IgD-negative memory B cell (primary cell): ENCODE measurements around the gene PRRT4. TPM values are rescaled to one million over a fixed set of nuclear protein-coding genes. Genes with fewer than 3 reads are reported as not detected.
A peak's percentile ranks its signal among the peaks of the same experiment; 100 is the strongest.

Source experiments
- H3K27ac Mint-ChIP-seq, 3 donors: one replicate each; pipeline ENCODE4 v1.8.0; 2020 to 2022; ENCODE audit warnings: mild to moderate bottlenecking in 3 of 3, mixed read lengths in 3 of 3, moderate library complexity in 1 of 3
- H3K27me3 Mint-ChIP-seq: one replicate; pipeline ENCODE4 v1.8.0; 2021; ENCODE audit warnings: mixed read lengths
- H3K36me3 Mint-ChIP-seq: one replicate; pipeline ENCODE4 v1.8.0; 2020; ENCODE audit warnings: mild to moderate bottlenecking, mixed read lengths
- H3K4me1 Mint-ChIP-seq, 3 donors: one replicate each; pipeline ENCODE4 v1.8.0; 2020 to 2022; ENCODE audit warnings: mixed read lengths in 3 of 3, mild to moderate bottlenecking in 1 of 3
- H3K4me3 Mint-ChIP-seq, 4 donors: one replicate each; pipeline ENCODE4 v1.8.0; 2020 to 2022; ENCODE audit warnings: mild to moderate bottlenecking in 4 of 4, mixed read lengths in 4 of 4, moderate library complexity in 3 of 4
- H3K9me3 Mint-ChIP-seq, 3 donors: one replicate each; pipeline ENCODE4 v1.8.0; 2020 to 2021; ENCODE audit warnings: mixed read lengths in 3 of 3, mild to moderate bottlenecking in 1 of 3
- polyA plus RNA-seq: library from polyadenylated mRNA; unstranded; fragments of 300-500 nt; fragmentation: Illumina TruSeq; gene quantifications from one replicate; pipeline ENCODE4 v1.2.3, GENCODE V29; 2021

PRRT4 gene
- polyA plus RNA-seq, 1 donor from 2014 or later = 0.21 TPM

- Mint-ChIP-seq H3K27ac (no peak overlapping the region), H3K4me1 (peaks cover 0 to 3% (median 3%) of the 10 kb centered on the region in 3 donors), H3K4me3 (no peak overlapping the region), H3K36me3 (no peaks in the 10 kb centered on the region), H3K27me3 (peaks cover 30% of the 10 kb centered on the region), H3K9me3 (no peaks in the 10 kb centered on the region)
Measured at GRCh38 chr7:128366986-128367385, 5.5 kb upstream of the PRRT4 start.

DNA sequence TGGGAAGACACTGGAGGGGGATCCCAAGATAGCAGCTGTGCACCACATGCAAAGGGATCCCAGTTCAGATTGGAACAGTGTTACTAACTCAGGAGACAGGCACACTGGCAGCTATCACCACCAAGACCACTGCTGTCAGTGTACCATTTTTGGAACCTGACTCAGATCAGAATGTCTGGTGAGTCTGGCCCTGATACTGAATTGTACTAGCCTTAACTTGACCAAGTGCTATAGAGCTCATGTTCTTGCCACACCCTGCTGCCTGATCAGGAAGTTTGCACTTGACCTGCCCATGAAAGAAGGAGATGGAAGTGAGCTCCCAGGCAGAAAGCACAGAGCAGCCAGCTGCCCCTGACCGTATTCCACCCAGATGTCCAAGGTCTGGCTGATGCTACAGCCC lies 4.8 kb upstream of the PRRT4 start:
- no peak overlapping the region for H3K27ac Mint-ChIP-seq
- H3K4me1 Mint-ChIP-seq = peaks cover 0 to 4% (median 3%) of the 10 kb centered on the region in 3 donors
- H3K27me3 Mint-ChIP-seq = peaks cover 33% of the 10 kb centered on the region
- H3K9me3 Mint-ChIP-seq = no peaks in the 10 kb centered on the region
- H3K36me3 Mint-ChIP-seq = no peaks in the 10 kb centered on the region
- H3K4me3 Mint-ChIP-seq = no peak overlapping the region

- Mint-ChIP-seq H3K27ac (no peak overlapping the region), H3K36me3 (no peaks in the 10 kb centered on the region), H3K9me3 (no peaks in the 10 kb centered on the region), H3K4me3 (no peak overlapping the region), H3K27me3 (peaks cover 38% of the 10 kb centered on the region), H3K4me1 (peaks cover 0 to 8% (median 3%) of the 10 kb centered on the region in 3 donors)
Measured at GRCh38 chr7:128365432-128365831, 3.9 kb upstream of the PRRT4 start.

- Mint-ChIP-seq H3K27me3 (peaks cover 41% of the 10 kb centered on the region), H3K4me3 (no peak overlapping the region), H3K4me1 (peaks cover 0 to 8% (median 3%) of the 10 kb centered on the region in 3 donors)
Measured at GRCh38 chr7:128364166-128364870, 2.8 kb upstream of the PRRT4 start.

GRCh38 chr7:128363261-128363721 lies 1.8 kb upstream of the PRRT4 start:
- Mint-ChIP-seq H3K4me1 (peaks cover 0 to 8% (median 3%) of the 10 kb centered on the region in 3 donors), H3K27ac (no peak overlapping the region), H3K36me3 (no peaks in the 10 kb centered on the region), H3K4me3 (peak overlapping the region in 1 of 4 donors; percentile 93), H3K9me3 (no peaks in the 10 kb centered on the region), H3K27me3 (peaks cover 41% of the 10 kb centered on the region)

More at GRCh38 chr7:128364166-128364870, 2.8 kb upstream of the PRRT4 start:
- no peaks in the 10 kb centered on the region for H3K36me3 Mint-ChIP-seq
- no peak overlapping the region for H3K27ac Mint-ChIP-seq
- no peaks in the 10 kb centered on the region for H3K9me3 Mint-ChIP-seq

GRCh38 chr7:128362670-128363069 lies 1.2 kb upstream of the PRRT4 start:
- Mint-ChIP-seq H3K9me3 (no peaks in the 10 kb centered on the region), H3K36me3 (no peaks in the 10 kb centered on the region), H3K27me3 (peaks cover 41% of the 10 kb centered on the region), H3K4me1 (peaks cover 0 to 8% (median 3%) of the 10 kb centered on the region in 3 donors), H3K27ac (no peak overlapping the region), H3K4me3 (peak overlapping the region in 2 of 4 donors; percentile 79 to 93)

DNA sequence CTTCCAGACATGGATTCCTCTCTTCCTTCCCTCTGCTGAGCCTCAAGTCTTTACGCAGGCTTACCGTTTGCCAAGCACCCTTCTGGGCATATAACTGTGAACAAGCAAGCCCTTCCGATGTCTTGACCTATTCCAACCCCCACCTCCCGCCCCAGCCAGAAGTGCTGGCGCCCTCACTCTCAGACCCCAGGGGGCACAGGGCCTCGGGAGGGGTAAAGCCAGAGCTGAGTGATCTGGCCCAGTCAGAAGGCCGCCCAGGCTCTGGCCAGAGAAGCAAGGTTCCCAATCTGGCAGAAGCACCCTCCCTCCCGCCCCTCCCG lies 1.2 kb downstream of the PRRT4 start:
- Mint-ChIP-seq H3K4me3 (peak overlapping the region in 2 of 4 donors; percentile 58 to 86), H3K36me3 (no peaks in the 10 kb centered on the region), H3K9me3 (no peaks in the 10 kb centered on the region), H3K27ac (no peak overlapping the region), H3K4me1 (peaks cover 0 to 8% (median 3%) of the 10 kb centered on the region in 3 donors), H3K27me3 (peaks cover 41% of the 10 kb centered on the region)

- peak overlapping the region in 2 of 4 donors; percentile 23 to 58 for H3K4me3 Mint-ChIP-seq
- H3K27ac Mint-ChIP-seq = no peak overlapping the region
- H3K36me3 Mint-ChIP-seq = no peaks in the 10 kb centered on the region
- H3K4me1 Mint-ChIP-seq = peaks cover 0 to 8% (median 3%) of the 10 kb centered on the region in 3 donors
- H3K27me3 Mint-ChIP-seq = peaks cover 39% of the 10 kb centered on the region
- H3K9me3 Mint-ChIP-seq = no peaks in the 10 kb centered on the region
Measured at GRCh38 chr7:128359939-128360338, 1.6 kb downstream of the PRRT4 start.

DNA sequence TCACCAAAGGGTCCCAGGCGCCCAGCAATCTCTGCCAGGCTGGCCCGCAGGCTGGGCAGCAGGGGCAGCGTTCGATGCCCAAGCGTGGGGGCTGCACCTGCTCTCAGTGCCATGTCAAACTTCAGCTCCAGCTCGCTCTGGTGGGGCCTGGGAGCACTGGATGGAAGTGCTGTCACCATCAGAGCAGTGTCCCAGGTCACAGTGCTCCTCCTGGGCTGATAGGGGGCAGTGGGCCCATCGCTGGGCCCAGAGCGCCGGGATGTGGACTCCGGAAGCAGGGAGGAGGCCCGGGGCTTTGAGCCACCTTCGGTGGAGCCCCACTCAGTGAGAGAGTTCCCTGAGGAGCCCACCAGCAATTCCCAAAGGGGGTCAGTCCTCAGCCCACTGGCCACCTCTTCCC lies 2.2 kb downstream of the PRRT4 start:
- Mint-ChIP-seq H3K36me3 (no peaks in the 10 kb centered on the region), H3K27ac (no peak overlapping the region), H3K9me3 (no peaks in the 10 kb centered on the region), H3K4me1 (peaks cover 0 to 8% (median 3%) of the 10 kb centered on the region in 3 donors), H3K4me3 (peak overlapping the region in 1 of 4 donors; percentile 37), H3K27me3 (peaks cover 35% of the 10 kb centered on the region)

DNA sequence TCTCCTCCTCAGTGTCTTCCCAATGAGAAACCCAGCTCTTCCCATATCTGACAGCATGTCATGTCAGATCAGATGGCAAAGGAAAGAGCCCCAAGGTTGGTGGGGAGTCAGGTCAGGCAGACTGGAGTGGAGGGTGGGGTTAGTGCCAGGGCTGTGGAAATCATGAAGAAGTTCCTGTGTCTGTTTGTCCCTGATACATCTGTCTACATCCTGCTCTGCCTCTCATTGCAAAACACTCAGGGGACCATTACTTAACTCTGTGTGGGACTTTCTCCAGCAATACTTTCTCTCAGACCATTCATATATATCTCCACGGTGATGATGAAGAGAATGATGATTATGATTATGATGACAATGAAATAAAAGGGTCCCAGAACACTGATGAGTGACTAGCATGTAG lies 3.3 kb downstream of the PRRT4 start:
- H3K9me3 Mint-ChIP-seq = no peaks in the 10 kb centered on the region
- no peak overlapping the region for H3K27ac Mint-ChIP-seq
- H3K4me3 Mint-ChIP-seq = peak overlapping the region in 1 of 4 donors; percentile 56
- peaks cover 0 to 8% (median 3%) of the 10 kb centered on the region in 3 donors for H3K4me1 Mint-ChIP-seq
- no peaks in the 10 kb centered on the region for H3K36me3 Mint-ChIP-seq
- H3K27me3 Mint-ChIP-seq = peaks cover 33% of the 10 kb centered on the region

- Mint-ChIP-seq H3K4me3 (no peak overlapping the region), H3K9me3 (no peaks in the 10 kb centered on the region), H3K27ac (no peak overlapping the region), H3K4me1 (peaks cover 0 to 9% (median 1%) of the 10 kb centered on the region in 3 donors), H3K36me3 (no peaks in the 10 kb centered on the region), H3K27me3 (peaks cover 32% of the 10 kb centered on the region)
Measured at GRCh38 chr7:128357217-128357613, 4.3 kb downstream of the PRRT4 start.

DNA sequence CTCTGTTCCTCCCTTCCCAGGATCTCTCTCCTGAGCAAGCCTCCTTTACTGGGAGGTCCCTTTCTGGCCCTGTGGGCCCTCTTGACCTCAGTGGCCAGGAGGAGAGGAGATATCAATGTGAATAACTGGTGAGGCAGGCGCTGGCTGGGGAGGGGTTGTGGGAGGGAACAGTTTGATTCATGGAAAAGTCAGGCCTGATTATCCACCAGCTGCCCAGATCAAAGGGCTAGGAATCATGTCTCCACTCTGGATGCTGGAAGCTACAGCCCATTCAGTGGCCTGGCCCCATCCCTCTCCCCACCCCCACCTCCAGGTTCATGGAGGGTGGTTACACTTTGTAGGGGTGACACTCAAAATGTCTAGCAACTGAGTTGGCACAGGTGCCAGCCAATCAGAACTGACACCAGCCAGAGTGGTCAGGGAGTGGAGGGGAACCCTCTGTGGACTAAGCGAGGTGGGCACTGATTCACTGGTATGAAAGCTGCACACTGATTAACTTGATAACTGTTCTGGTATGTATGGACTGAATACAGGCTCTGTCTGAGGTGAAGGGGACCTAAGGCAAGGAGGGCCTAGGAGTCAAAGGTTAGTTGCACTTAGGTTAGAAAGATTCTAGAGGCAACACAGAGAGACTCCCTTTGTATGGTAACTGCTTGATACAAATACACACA lies 4.8 kb downstream of the PRRT4 start:
- H3K4me1 Mint-ChIP-seq = peaks cover 0 to 5% (median 0%) of the 10 kb centered on the region in 3 donors
- H3K4me3 Mint-ChIP-seq = peak overlapping the region in 1 of 4 donors; percentile 9
- no peaks in the 10 kb centered on the region for H3K9me3 Mint-ChIP-seq
- H3K27me3 Mint-ChIP-seq = peaks cover 27% of the 10 kb centered on the region
- no peaks in the 10 kb centered on the region for H3K36me3 Mint-ChIP-seq
- H3K27ac Mint-ChIP-seq = no peak overlapping the region

DNA sequence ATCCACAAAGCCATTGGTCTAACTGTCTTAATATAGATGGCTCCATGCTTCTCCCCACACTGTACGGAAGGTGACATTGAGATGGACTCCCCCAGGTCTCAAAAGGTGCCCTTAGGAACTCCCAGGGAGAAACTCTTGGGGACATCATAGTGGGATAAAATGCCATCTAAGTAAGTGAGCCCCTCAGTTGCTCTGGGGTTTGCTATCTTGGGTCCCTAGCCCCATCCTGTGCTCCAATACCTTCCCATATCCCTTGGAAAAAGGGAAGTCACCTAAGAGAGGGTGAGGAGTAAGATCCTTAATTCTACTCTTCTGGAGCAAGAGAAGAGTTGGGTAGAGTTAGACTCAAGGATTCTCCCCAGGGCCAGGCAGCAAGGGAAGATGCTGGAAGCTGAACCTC lies 7.9 kb downstream of the PRRT4 start:
- Mint-ChIP-seq H3K27ac (no peak overlapping the region), H3K4me3 (peak overlapping the region in 1 of 4 donors; percentile 58), H3K27me3 (peaks cover 27% of the 10 kb centered on the region), H3K9me3 (no peaks in the 10 kb centered on the region), H3K36me3 (peaks cover 2% of the 10 kb centered on the region), H3K4me1 (peaks cover 0 to 2% (median 1%) of the 10 kb centered on the region in 3 donors)

DNA sequence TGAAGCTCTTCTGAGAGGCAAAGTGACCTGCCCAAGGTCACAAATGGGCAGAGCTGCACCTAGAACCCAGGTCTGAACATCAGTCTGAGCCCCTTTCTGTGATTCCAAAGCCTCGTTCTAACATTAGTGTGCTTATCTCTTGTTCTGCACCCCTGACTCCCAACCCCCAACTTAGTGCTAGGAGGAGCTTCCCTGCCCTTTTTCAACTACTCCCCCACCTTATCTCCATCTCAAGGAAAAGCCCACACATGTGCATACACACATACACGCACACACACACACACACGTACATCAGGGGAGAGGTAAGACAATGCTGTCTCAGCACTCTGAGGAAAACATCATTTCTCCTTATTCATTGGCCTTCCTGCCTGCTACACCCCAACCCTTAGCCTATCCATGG lies 8.3 kb downstream of the PRRT4 start:
- Mint-ChIP-seq H3K9me3 (no peaks in the 10 kb centered on the region), H3K27me3 (peaks cover 29% of the 10 kb centered on the region), H3K4me1 (peaks cover 0 to 2% (median 1%) of the 10 kb centered on the region in 3 donors), H3K4me3 (peak overlapping the region in 1 of 4 donors; percentile 58), H3K27ac (no peak overlapping the region), H3K36me3 (peaks cover 2% of the 10 kb centered on the region)

DNA sequence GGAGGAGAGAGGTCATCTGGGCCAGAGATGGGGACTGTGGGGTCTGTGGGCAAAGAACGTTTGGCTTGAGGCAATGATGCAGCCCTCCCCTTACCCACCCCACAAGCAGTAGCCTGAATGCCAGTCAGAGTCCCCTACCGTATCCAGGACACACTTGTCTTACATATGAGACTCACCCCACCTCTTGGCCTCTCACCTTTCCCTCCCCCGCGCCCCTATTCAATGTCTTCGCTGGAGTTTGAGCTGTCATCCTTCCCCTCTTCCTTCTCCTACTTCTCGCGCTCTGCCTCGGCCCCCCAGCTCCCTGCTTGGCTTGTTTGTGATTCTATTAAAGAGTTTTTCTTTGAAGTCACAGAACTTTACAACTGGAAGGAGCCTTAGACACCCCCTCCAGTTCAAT lies 8.9 kb downstream of the PRRT4 start:
- Mint-ChIP-seq H3K36me3 (peaks cover 2% of the 10 kb centered on the region), H3K27me3 (peaks cover 30% of the 10 kb centered on the region), H3K9me3 (no peaks in the 10 kb centered on the region), H3K27ac (no peak overlapping the region), H3K4me1 (peaks cover 0 to 2% (median 1%) of the 10 kb centered on the region in 3 donors), H3K4me3 (peak overlapping the region in 1 of 4 donors; percentile 46)
